T-helper 9 cell (primary cell): ENCODE results near the gene TSHZ2.
"Not testable (repeated sequence)": the region's sequence is repeated elsewhere in the genome, so short reads cannot be mapped to it uniquely, and the experiment has no call there.

Experiments
- DNase-seq: peaks from one replicate; pipeline ENCODE4 v3.0.0-alpha.2; 2020

Gene TSHZ2

GRCh38 chr20:53089851-53090250 lies 117.7 kb downstream of the TSHZ2 start:
- DNase-seq = not testable (repeated sequence)

- no peak for DNase-seq
Measured at GRCh38 chr20:53091789-53092188, 119.6 kb downstream of the TSHZ2 start.

DNA sequence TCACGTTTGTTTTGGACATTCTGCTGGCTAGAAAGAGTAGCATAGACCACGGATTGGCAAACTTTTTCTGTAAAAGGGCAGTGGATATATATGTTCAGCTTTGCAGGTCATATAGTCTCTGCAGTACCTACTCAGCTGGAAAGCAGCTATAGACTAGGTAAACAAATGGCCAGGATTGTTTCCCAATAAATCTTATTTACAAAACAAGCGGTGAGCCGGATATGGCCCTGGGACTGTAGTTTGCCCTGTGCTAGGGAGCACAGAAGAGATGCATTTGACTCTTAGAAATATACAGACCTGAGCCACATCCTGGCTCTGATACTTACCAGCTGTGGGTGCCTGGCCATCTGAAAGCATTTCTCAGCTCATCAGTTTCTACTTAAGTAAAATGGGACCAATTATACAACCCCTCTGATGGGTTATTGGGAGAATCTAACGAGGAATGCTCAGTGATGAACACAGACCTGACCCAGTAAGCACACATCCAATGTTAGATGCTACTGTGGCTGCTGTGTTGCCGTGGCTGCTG lies 120.7 kb downstream of the TSHZ2 start:
- DNase-seq = no peak

DNA sequence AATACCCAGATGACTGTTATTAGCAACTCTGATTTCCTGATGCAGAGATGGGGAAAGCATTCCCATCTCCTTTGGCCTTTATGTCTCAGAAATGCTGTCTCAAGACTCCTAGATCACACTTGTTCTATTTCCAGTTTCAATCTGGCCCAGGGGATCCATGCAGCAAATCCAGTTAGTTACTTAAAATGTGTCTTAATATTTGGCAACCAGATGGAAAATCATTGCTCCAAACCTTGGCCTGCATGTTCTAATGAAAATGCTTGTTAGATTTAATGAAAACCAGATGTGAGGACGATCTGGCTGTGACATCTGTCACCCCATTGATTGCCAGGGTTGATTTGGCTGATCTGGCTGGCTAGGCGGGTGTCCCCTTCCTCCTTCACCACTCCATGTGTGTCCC lies 125.2 kb downstream of the TSHZ2 start:
- no peak for DNase-seq

- DNase-seq = no peak
Measured at GRCh38 chr20:53097791-53098190, 125.6 kb downstream of the TSHZ2 start.

DNA sequence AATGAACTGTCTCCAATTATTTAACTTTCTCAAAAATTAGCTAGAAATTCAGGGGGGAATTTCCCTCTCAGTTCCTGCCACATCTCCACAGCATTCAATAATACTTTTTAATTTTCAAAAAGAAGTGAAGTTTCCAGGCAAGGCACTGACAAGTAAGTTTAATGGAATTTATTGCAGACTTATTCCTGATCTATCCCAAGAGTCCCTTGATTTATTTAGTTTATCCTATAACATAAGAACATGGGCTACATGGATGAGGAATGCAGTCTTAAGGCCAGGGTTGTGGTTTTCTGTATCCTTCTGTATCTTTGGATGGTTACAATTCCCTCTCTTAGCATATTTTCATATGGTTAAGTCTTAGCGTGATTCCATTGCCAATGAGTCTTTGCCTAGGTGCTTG lies 126.5 kb downstream of the TSHZ2 start:
- DNase-seq = no peak

GRCh38 chr20:53099856-53100255 lies 127.7 kb downstream of the TSHZ2 start:
- DNase-seq = no peak

- no peak for DNase-seq
Measured at GRCh38 chr20:53100476-53100911, 128.3 kb downstream of the TSHZ2 start.

DNA sequence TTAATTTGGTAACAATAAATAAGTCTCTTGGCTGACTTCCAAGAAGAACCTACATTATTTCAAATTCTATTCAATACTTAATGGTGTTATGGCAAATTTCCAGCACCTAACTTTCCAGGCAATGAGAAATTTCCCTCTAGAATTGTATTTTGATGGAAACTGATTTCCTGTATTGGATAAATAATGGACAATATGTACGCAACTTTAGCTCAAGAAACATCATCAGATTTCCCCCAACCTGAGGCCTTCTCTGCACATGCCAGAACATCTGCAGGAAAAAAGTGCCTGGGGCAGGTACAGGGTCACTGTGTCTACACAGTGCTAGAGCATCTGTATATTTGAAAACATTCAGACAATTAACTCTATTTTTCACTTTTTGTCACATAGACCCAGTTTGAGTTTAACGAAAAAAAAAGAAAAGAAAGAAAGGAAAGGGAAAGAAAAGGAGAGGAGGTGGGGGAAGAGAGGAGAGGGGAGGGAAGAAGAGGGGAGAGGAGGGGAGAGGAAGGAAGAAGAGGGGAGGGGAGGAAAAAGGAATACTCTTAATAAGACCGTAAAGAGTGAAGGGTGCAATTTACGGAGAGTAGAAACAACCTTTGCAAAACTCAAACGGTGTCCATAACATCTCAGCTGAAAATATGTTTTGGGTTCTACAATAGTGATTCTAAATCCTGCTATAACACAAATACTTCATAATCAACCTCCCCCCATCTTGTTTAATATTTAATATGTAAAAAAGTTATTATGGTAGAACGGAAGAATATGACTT lies 130.0 kb downstream of the TSHZ2 start:
- no peak for DNase-seq

- DNase-seq = no peak
Measured at GRCh38 chr20:53103124-53103523, 131.0 kb downstream of the TSHZ2 start.

- DNase-seq = no peak
Measured at GRCh38 chr20:53104884-53105283, 132.7 kb downstream of the TSHZ2 start.

- no peak for DNase-seq
Measured at GRCh38 chr20:53116733-53117132, 144.6 kb downstream of the TSHZ2 start.

DNA sequence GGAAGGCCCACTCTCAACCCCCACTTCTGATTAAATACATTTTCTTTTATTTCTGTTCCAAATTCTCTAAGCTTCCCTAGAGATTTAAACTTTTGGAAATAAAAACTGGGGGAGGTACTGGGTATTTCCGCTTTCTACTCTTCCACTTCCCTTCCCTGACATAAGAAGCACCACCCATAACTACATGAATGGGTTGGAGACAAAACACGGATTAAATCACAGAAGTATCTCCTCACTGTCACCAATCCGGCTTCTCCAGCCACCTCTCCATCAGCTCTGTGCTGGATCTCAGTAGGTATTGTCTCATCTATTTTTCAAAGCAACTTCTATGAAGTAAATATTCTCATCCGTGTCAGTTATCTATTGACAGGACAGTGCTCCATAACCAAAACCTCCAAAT lies 150.7 kb downstream of the TSHZ2 start:
- no peak for DNase-seq

DNA sequence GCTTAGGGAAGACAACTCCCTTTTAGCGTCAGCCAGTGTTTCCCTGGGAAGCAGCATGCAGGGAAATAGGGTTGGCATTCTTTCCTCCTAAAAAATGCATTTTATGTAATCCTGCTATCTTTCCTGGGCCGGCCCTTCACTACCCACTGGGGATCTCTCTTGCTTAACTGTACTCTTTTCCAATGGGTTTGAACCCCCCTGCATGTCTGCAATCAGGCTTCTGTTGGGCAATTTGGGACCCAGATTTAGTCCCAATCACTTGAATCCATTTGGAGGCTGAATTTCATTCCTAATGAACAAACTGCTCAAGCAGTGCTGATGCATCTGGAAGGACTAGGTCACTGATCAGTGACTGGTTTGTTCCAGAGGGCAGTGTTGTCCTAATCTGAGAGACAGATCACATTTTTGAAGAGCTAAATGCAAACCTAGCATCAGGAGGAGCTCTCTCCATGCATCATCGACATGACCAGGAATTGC lies 152.0 kb downstream of the TSHZ2 start:
- DNase-seq = no peak

- no peak for DNase-seq
Measured at GRCh38 chr20:53124803-53125202, 152.6 kb downstream of the TSHZ2 start.

DNA sequence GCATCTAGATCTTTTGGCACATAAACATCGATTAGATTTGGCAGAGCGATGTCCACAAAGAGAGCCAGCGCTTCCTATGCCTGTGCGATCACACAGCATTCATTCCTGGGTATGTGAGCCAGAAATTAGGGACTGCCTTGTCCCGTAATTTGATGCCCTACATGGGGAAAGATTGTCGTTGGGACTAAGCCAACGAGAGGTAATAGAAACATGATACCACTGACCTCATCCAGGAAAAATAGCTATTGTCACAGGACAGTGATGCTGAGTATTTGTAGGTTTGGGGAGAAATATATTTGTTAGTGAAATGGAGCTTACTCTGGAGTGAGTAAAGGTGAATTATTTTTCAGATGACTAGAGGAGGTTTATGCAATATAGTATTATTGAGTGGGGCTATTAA lies 154.0 kb downstream of the TSHZ2 start:
- DNase-seq = no peak

GRCh38 chr20:53127027-53127426 lies 154.9 kb downstream of the TSHZ2 start:
- DNase-seq = no peak

DNA sequence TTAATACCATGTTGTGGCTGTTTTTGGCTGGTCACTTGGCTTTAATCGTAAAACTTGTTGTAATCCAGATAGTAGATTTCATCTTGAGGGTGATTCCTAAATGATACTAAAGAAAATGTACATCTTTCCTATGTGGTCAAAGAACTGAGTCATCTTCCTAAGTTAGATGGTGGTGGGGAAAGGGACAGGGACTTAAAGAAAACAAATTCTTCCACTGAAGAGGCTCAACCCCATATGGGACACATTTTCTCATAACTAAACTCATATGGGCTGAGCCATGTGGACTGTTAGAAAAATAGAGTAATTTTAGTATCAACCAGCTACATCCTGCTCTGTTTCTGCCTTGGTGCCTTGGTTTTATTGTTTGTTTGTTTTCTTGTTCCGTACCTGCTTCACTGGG lies 155.8 kb downstream of the TSHZ2 start:
- no peak for DNase-seq

DNA sequence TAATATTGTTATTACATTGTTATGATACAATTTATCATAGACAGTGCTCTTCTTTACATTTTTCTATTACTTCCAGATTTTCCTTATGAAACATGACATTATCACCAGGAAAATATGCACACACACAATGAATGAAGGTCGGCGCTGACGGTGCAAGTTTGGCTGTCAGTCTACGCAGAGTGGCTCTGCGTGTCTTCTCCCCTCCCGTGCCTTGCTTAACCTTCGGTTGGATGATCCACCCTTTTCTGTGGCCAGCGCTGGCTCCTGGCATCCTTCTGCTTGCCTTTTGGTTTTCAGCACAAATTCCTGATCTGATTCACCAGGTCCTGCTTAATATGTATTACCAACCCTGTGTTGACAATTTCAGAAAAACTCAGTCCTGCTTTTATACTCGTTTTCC lies 157.4 kb downstream of the TSHZ2 start:
- no peak for DNase-seq

DNA sequence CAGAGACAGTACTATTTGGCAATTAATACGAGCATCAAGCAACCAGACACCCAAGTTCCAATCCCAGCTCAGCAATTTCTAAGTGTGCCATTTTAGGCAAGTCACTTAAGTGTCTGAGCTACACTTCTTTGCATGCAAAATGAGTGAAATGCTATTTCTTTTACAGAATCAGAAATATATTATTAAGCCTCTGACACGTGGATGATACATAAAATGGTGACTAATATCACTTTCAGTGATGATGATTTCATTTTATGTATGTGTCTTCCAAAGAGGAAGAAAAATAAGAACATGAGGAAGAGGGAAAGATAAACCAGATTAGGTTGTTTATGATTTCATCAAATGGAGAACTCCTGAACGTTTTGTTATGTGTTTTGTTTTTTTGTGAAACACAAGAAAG lies 158.6 kb downstream of the TSHZ2 start:
- DNase-seq = no peak

DNA sequence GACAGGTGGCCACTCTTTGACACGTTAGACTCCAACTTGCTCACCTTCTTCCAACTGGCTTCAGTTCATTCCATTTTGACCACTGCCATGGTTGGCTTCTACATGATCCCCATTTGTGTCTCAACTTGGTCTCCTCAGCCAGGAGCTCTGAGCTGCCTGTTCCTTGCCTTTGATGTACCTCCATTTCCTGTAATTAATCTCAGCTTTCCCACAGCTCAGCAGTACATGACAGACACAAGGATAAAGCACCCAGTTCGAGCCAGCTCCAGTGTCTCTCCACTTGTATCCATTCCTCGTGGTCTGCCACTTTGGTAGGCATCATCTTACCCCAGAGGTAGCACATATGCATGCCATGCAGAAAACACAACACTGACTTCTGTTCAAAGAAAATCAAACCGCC lies 161.0 kb downstream of the TSHZ2 start:
- DNase-seq = no peak

- DNase-seq = no peak
Measured at GRCh38 chr20:53133628-53134027, 161.5 kb downstream of the TSHZ2 start.

DNA sequence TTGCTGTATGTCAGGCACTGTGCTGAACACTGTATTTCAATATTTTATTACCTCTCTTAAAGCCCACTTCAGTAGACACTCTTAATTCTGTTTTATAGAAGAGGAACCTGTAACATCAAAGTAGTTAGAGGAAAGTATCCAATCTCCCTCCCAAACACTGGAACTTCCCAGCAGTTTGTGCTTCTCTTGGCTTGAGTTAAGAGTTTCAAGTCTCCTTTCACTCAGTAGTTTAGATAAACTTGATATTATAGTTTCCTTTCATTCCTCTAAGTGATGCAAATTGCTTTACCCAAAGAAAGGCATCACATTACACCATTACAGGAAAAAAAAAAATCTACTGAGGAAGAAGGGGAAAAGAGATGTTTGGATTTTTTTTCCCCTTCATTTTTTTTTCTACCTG lies 164.3 kb downstream of the TSHZ2 start:
- DNase-seq = no peak

- no peak for DNase-seq
Measured at GRCh38 chr20:53138454-53139262, 166.5 kb downstream of the TSHZ2 start.
